Liver (tissue), 9 donors: ENCODE results near the gene ARHGEF10L. TPM values are rescaled to one million over a fixed set of nuclear protein-coding genes. Genes with fewer than 3 reads are reported as not detected.

ENCODE experiments used
- DNase-seq: peaks from one replicate; pipeline ENCODE4 v3.0.0-alpha.2; 2017; ENCODE audit warnings: low spot score
- H3K27ac ChIP-seq, 2 donors: one replicate each; pipeline ENCODE4 v1.7.0; 2013; ENCODE audit warnings: inconsistent platforms in 2 of 2, low read length in 2 of 2, control low read depth in 1 of 2, low read depth in 1 of 2, mild to moderate bottlenecking in 1 of 2
- H3K27me3 ChIP-seq, 4 donors: one replicate each; pipeline versions ENCODE4 v1.6.1 to v1.7.0; 2013; ENCODE audit warnings: low read length in 3 of 4, inconsistent platforms in 1 of 4, mild to moderate bottlenecking in 1 of 4, moderate library complexity in 1 of 4; ENCODE audit not compliant: control insufficient read depth in 4 of 4, insufficient read depth in 4 of 4
- H3K36me3 ChIP-seq, 4 donors: one replicate each; pipeline versions ENCODE4 v1.6.1 to v1.7.0; 2013; ENCODE audit warnings: low read length in 3 of 4, mild to moderate bottlenecking in 3 of 4, low read depth in 1 of 4, moderate library complexity in 1 of 4; ENCODE audit not compliant: control insufficient read depth in 4 of 4, insufficient read depth in 3 of 4
- H3K4me1 ChIP-seq, 4 donors: one replicate each; pipeline versions ENCODE4 v1.6.1 to v1.7.0; 2013; ENCODE audit warnings: low read length in 3 of 4, mild to moderate bottlenecking in 3 of 4, moderate library complexity in 1 of 4; ENCODE audit not compliant: control insufficient read depth in 4 of 4, insufficient read depth in 4 of 4
- H3K4me3 ChIP-seq, 3 donors: one replicate each; pipeline versions ENCODE4 v1.6.1 to v1.7.0; 2013; ENCODE audit warnings: low read length in 3 of 3, control low read depth in 1 of 3, low read depth in 1 of 3, mild to moderate bottlenecking in 1 of 3
- H3K9ac ChIP-seq, 2 donors: one replicate each; pipeline ENCODE4 v1.7.0; 2013; ENCODE audit warnings: low read length in 2 of 2, mild to moderate bottlenecking in 2 of 2, moderate library complexity in 2 of 2, control low read depth in 1 of 2, low read depth in 1 of 2
- H3K9me3 ChIP-seq, 4 donors: one replicate each; pipeline versions ENCODE4 v1.6.1 to v1.7.0; 2013; ENCODE audit warnings: low read length in 3 of 4; ENCODE audit not compliant: control insufficient read depth in 4 of 4
- FOXA2 ChIP-seq: IDR thresholded peaks from 2 replicates; pipeline ENCODE4 v1.6.1; 2016; ENCODE audit warnings: antibody characterized with exemption
- HNF4A ChIP-seq, 2 donors: conservative IDR thresholded peaks; 2 replicates each; pipeline ENCODE4 v1.6.1; 2016; ENCODE audit warnings: antibody characterized with exemption in 2 of 2, mild to moderate bottlenecking in 2 of 2
- HNF4G ChIP-seq: IDR thresholded peaks from 2 replicates; pipeline ENCODE4 v1.6.1; 2016; ENCODE audit warnings: antibody characterized with exemption
- JUND ChIP-seq, 2 donors: IDR thresholded peaks; 2 replicates each; pipeline ENCODE4 v1.6.1; 2016; ENCODE audit warnings: antibody characterized with exemption in 2 of 2
- RAD21 ChIP-seq, 2 donors: IDR thresholded peaks; 2 replicates each; pipeline ENCODE4 v1.6.1; 2016; ENCODE audit warnings: antibody characterized with exemption in 2 of 2, mild to moderate bottlenecking in 2 of 2
- YY1 ChIP-seq: IDR thresholded peaks from 2 replicates; pipeline ENCODE4 v1.6.1; 2016; ENCODE audit warnings: antibody characterized with exemption, mild to moderate bottlenecking
- WGBS: extraction: QIAGEN DNeasy Blood & Tissue Kit; methylation state at CpG from one replicate; pipeline ENCODE4 v1.1.7; 2013; 5-methylcytosine and 5-hydroxymethylcytosine counted together
- polyA plus RNA-seq, 2 donors: library from polyadenylated mRNA; stranded (reverse) in 1 of 2; unstranded in 1 of 2; fragments of 200-250 nt in 1 of 2; fragments of >200 nt in 1 of 2; fragmentation: Nextera tagmentation in 1 of 2; extraction: Ambion mirVana in 1 of 2; gene quantifications; one replicate each; pipeline versions ENCODE4 v1.2.1 to v1.2.3, GENCODE V29; 2013 to 2015
- total RNA-seq, 2 donors: library from RNA; depleted of rRNA; stranded (reverse); fragments of >200 nt; gene quantifications; one replicate each; pipeline ENCODE4 v1.2.3, GENCODE V29; 2014
- TF ChIP-seq, protein P1 (sequence below): fragments of 150-350 bp; IDR thresholded peaks from 2 replicates; pipeline ENCODE4 v1.5.1; 2017; ENCODE audit warnings: improper control_type of control experiment, low read depth, low read length; ENCODE audit not compliant: missing input control
- TF ChIP-seq, protein P2 (sequence below): IDR thresholded peaks from 2 replicates; pipeline ENCODE4 v1.6.1; 2016; ENCODE audit warnings: antibody characterized with exemption
- TF ChIP-seq, protein P3 (sequence below): IDR thresholded peaks from 2 replicates; pipeline ENCODE4 v1.6.1; 2016; ENCODE audit warnings: antibody characterized with exemption, mild to moderate bottlenecking
- TF ChIP-seq, protein P4 (sequence below): IDR thresholded peaks from 2 replicates; pipeline ENCODE4 v1.6.1; 2016; ENCODE audit warnings: antibody characterized with exemption
- donor health status: healthy.
- donor health status: healthy.
- donor health status: healthy.
- donor health status: healthy.
- donor health status: healthy.

ARHGEF10L gene
- total and polyA plus RNA-seq, 4 donors, result 26.3 to 169 (median 57.5) TPM

DNA sequence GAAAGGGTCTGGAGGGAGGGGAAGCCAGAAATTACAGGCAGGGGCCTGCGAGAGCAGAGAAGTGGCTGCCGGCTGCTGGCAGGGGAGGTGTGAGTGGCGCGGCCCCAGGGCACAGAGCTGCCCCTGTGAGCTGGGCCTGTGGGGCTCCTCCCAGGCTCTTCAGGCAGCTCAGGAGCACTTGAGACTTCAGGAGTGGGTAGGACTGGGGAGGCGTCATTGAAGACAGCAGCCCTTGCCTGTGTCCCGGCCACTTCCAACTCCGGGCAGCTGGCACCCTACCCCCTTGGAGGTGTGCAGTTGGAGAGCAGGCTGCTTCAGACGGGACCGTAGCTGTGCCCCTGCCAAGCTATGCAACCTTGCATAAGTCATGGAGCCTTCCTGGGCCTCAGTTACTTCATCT is 128.1 kb downstream of the ARHGEF10L start:
- H3K4me3 ChIP-seq, result no peak overlapping the region
- H3K36me3 ChIP-seq, result peaks cover 27 to 90% (median 48%) of the 10 kb centered on the region in 4 donors
- no peak for DNase-seq
- H3K9me3 ChIP-seq, result no peaks in the 10 kb centered on the region
- H3K27me3 ChIP-seq, result no peaks in the 10 kb centered on the region
- H3K4me1 ChIP-seq, result peaks cover 0 to 9% (median 3%) of the 10 kb centered on the region in 4 donors
- no peak overlapping the region for H3K9ac ChIP-seq
- TF ChIP-seq JUND (IDR thresholded peaks at IDR 0.05) (no peak), YY1 (no peak), RAD21 (IDR thresholded peaks at IDR 0.05) (no peak), FOXA2 (no peak), HNF4G (no peak)
- TF ChIP-seq, protein P1, sequence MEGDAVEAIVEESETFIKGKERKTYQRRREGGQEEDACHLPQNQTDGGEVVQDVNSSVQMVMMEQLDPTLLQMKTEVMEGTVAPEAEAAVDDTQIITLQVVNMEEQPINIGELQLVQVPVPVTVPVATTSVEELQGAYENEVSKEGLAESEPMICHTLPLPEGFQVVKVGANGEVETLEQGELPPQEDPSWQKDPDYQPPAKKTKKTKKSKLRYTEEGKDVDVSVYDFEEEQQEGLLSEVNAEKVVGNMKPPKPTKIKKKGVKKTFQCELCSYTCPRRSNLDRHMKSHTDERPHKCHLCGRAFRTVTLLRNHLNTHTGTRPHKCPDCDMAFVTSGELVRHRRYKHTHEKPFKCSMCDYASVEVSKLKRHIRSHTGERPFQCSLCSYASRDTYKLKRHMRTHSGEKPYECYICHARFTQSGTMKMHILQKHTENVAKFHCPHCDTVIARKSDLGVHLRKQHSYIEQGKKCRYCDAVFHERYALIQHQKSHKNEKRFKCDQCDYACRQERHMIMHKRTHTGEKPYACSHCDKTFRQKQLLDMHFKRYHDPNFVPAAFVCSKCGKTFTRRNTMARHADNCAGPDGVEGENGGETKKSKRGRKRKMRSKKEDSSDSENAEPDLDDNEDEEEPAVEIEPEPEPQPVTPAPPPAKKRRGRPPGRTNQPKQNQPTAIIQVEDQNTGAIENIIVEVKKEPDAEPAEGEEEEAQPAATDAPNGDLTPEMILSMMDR, result no peak
- TF ChIP-seq, protein P2, sequence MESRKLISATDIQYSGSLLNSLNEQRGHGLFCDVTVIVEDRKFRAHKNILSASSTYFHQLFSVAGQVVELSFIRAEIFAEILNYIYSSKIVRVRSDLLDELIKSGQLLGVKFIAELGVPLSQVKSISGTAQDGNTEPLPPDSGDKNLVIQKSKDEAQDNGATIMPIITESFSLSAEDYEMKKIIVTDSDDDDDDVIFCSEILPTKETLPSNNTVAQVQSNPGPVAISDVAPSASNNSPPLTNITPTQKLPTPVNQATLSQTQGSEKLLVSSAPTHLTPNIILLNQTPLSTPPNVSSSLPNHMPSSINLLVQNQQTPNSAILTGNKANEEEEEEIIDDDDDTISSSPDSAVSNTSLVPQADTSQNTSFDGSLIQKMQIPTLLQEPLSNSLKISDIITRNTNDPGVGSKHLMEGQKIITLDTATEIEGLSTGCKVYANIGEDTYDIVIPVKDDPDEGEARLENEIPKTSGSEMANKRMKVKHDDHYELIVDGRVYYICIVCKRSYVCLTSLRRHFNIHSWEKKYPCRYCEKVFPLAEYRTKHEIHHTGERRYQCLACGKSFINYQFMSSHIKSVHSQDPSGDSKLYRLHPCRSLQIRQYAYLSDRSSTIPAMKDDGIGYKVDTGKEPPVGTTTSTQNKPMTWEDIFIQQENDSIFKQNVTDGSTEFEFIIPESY, result no peak
- 86% methylated on average over 9 of the region's 9 CpGs for WGBS
- no peak overlapping the region for H3K27ac ChIP-seq

DNA sequence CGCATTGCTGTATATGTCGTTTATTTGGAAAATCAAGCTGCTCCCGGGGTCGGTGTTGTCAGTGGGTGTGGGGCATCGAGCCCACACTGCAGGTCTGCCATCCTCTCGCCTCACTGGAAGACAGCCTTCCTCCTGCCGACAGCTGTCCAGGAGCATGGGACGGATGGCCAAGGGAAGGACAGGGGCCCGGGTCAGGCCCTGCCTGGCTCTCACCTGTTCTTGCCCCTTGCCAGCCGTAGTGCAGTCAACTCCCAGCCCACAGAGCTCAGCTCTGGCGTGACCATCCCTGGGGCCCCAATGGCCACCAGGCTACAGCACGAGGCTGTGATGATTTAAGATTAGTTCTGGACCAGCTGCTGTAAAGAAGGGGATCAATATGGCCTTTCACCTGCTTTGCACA is 128.7 kb downstream of the ARHGEF10L start:
- no peaks in the 10 kb centered on the region for H3K27me3 ChIP-seq
- H3K9ac ChIP-seq, result no peak overlapping the region
- H3K27ac ChIP-seq, result no peak overlapping the region
- peaks cover 0 to 9% (median 3%) of the 10 kb centered on the region in 4 donors for H3K4me1 ChIP-seq
- no peak for DNase-seq
- WGBS, result 82% methylated on average over 12 of the region's 12 CpGs
- no peaks in the 10 kb centered on the region for H3K9me3 ChIP-seq
- H3K36me3 ChIP-seq, result peaks cover 23 to 90% (median 51%) of the 10 kb centered on the region in 4 donors
- TF ChIP-seq, protein P3, sequence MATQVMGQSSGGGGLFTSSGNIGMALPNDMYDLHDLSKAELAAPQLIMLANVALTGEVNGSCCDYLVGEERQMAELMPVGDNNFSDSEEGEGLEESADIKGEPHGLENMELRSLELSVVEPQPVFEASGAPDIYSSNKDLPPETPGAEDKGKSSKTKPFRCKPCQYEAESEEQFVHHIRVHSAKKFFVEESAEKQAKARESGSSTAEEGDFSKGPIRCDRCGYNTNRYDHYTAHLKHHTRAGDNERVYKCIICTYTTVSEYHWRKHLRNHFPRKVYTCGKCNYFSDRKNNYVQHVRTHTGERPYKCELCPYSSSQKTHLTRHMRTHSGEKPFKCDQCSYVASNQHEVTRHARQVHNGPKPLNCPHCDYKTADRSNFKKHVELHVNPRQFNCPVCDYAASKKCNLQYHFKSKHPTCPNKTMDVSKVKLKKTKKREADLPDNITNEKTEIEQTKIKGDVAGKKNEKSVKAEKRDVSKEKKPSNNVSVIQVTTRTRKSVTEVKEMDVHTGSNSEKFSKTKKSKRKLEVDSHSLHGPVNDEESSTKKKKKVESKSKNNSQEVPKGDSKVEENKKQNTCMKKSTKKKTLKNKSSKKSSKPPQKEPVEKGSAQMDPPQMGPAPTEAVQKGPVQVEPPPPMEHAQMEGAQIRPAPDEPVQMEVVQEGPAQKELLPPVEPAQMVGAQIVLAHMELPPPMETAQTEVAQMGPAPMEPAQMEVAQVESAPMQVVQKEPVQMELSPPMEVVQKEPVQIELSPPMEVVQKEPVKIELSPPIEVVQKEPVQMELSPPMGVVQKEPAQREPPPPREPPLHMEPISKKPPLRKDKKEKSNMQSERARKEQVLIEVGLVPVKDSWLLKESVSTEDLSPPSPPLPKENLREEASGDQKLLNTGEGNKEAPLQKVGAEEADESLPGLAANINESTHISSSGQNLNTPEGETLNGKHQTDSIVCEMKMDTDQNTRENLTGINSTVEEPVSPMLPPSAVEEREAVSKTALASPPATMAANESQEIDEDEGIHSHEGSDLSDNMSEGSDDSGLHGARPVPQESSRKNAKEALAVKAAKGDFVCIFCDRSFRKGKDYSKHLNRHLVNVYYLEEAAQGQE, result no peak
- TF ChIP-seq HNF4G (no peak), RAD21 (IDR thresholded peaks at IDR 0.05) (no peak), FOXA2 (no peak), HNF4A (conservative IDR thresholded peaks at IDR 0.05) (no peak)
- TF ChIP-seq, protein P4, sequence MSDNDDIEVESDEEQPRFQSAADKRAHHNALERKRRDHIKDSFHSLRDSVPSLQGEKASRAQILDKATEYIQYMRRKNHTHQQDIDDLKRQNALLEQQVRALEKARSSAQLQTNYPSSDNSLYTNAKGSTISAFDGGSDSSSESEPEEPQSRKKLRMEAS, result no peak
- no peak overlapping the region for H3K4me3 ChIP-seq
